GM12873 (cell line): Measurements from ENCODE around the gene TMEM119.

Experiments used
- CTCF ChIP-seq: IDR thresholded peaks from 2 replicates; pipeline ENCODE4 v1.5.1; 2012; ENCODE audit warnings: low read depth, mild to moderate bottlenecking, moderate library complexity, low read length, control low read depth; ENCODE audit not compliant: insufficient read depth; ENCODE audit errors: missing control alignments

The TMEM119 gene

GRCh38 chr12:108592033-108592909 is 5.6 kb downstream of the TMEM119 start:
- no peak for TF ChIP-seq CTCF

- no peak for TF ChIP-seq CTCF
Measured at GRCh38 chr12:108591267-108591980, 6.5 kb downstream of the TMEM119 start.

GRCh38 chr12:108589840-108590229 is 8.0 kb downstream of the TMEM119 start:
- TF ChIP-seq CTCF, result no peak

GRCh38 chr12:108589028-108589839 is 8.7 kb downstream of the TMEM119 start:
- no peak for TF ChIP-seq CTCF

- TF ChIP-seq CTCF, result no peak
Measured at GRCh38 chr12:108587826-108588225, 10.1 kb downstream of the TMEM119 start.

GRCh38 chr12:108586306-108586705 is 11.6 kb downstream of the TMEM119 start:
- TF ChIP-seq CTCF, result no peak

- TF ChIP-seq CTCF, result no peak
Measured at GRCh38 chr12:108585864-108586263, 12.0 kb downstream of the TMEM119 start.
